Measurements from ENCODE around the gene SIPA1L3. TPM values are rescaled to one million over a fixed set of nuclear protein-coding genes. Genes with fewer than 3 reads are reported as not detected.

SIPA1L3 gene
- total and polyA plus RNA-seq, 2 experiments from 2014 or later, result 15.7 to 54.1 TPM

DNA sequence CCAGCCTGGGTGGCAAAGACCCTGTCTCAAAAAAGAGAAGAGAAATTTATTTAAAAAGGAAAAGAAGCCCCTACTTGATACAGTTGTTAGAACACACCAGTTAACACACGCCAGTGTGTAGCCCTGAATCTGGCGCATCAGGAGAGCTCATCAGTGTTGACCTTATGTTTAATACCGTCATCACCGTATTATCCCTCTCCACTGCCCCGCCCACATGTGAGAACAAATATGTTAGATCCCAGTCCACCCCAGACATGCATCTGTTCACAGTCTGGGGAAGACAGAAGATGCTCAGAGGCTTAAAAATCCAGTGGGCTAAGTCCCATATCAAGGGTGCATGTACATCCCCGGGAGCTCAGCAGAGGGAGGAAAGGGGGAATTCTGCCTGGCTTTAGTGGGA, 161.8 kb downstream of the SIPA1L3 start:
- Histone ChIP-seq H2AFZ (no peak overlapping the region), H3K36me3 (ENCODE audit: insufficient read depth) (no peaks in the 10 kb centered on the region), H3F3A (replicated peaks; ENCODE audit: low read depth) (no peaks in the 10 kb centered on the region), H3K4me1 (ENCODE audit: insufficient read depth) (no peaks in the 10 kb centered on the region), H3K27ac (ENCODE audit: low read depth) (no peak overlapping the region), H3K4me2 (no peak overlapping the region), H3K27me3 (ENCODE audit: insufficient read depth) (no peaks in the 10 kb centered on the region), H3K9me2 (ENCODE audit: insufficient read depth) (no peaks in the 10 kb centered on the region), H3K4me3 (no peak overlapping the region), H3K79me2 (replicated peaks; ENCODE audit: insufficient read depth) (no peaks in the 10 kb centered on the region), H4K20me1 (replicated peaks; ENCODE audit: insufficient read depth) (peaks cover 10% of the 10 kb centered on the region; the same call in 1 of the 2 replicates)
- no peak for TF ChIP-seq EZH2 (IDR thresholded peaks at IDR 0.05; ENCODE audit: low read depth, unreplicated experiment)
- TF ChIP-seq ZNF331 (CRISPR knock-in tag; IDR thresholded peaks at IDR 0.05; ENCODE audit: low read depth), result no peak
- TF ChIP-seq, protein P1, sequence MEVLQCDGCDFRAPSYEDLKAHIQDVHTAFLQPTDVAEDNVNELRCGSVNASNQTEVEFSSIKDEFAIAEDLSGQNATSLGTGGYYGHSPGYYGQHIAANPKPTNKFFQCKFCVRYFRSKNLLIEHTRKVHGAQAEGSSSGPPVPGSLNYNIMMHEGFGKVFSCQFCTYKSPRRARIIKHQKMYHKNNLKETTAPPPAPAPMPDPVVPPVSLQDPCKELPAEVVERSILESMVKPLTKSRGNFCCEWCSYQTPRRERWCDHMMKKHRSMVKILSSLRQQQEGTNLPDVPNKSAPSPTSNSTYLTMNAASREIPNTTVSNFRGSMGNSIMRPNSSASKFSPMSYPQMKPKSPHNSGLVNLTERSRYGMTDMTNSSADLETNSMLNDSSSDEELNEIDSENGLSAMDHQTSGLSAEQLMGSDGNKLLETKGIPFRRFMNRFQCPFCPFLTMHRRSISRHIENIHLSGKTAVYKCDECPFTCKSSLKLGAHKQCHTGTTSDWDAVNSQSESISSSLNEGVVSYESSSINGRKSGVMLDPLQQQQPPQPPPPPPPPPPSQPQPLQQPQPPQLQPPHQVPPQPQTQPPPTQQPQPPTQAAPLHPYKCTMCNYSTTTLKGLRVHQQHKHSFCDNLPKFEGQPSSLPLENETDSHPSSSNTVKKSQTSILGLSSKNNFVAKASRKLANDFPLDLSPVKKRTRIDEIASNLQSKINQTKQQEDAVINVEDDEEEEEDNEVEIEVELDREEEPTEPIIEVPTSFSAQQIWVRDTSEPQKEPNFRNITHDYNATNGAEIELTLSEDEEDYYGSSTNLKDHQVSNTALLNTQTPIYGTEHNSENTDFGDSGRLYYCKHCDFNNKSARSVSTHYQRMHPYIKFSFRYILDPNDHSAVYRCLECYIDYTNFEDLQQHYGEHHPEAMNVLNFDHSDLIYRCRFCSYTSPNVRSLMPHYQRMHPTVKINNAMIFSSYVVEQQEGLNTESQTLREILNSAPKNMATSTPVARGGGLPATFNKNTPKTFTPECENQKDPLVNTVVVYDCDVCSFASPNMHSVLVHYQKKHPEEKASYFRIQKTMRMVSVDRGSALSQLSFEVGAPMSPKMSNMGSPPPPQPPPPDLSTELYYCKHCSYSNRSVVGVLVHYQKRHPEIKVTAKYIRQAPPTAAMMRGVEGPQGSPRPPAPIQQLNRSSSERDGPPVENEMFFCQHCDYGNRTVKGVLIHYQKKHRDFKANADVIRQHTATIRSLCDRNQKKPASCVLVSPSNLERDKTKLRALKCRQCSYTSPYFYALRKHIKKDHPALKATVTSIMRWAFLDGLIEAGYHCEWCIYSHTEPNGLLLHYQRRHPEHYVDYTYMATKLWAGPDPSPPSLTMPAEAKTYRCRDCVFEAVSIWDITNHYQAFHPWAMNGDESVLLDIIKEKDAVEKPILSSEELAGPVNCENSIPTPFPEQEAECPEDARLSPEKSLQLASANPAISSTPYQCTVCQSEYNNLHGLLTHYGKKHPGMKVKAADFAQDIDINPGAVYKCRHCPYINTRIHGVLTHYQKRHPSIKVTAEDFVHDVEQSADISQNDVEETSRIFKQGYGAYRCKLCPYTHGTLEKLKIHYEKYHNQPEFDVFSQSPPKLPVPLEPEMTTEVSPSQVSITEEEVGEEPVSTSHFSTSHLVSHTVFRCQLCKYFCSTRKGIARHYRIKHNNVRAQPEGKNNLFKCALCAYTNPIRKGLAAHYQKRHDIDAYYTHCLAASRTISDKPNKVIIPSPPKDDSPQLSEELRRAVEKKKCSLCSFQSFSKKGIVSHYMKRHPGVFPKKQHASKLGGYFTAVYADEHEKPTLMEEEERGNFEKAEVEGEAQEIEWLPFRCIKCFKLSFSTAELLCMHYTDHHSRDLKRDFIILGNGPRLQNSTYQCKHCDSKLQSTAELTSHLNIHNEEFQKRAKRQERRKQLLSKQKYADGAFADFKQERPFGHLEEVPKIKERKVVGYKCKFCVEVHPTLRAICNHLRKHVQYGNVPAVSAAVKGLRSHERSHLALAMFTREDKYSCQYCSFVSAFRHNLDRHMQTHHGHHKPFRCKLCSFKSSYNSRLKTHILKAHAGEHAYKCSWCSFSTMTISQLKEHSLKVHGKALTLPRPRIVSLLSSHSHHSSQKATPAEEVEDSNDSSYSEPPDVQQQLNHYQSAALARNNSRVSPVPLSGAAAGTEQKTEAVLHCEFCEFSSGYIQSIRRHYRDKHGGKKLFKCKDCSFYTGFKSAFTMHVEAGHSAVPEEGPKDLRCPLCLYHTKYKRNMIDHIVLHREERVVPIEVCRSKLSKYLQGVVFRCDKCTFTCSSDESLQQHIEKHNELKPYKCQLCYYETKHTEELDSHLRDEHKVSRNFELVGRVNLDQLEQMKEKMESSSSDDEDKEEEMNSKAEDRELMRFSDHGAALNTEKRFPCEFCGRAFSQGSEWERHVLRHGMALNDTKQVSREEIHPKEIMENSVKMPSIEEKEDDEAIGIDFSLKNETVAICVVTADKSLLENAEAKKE (CRISPR knock-in tag; IDR thresholded peaks at IDR 0.05), result no peak
- no peak for TF ChIP-seq ETS1 (IDR thresholded peaks at IDR 0.05)
- TF ChIP-seq REST (IDR thresholded peaks at IDR 0.05; ENCODE audit: unreplicated experiment), result no peak
- TF ChIP-seq ZNF114 (CRISPR knock-in tag; IDR thresholded peaks at IDR 0.05), result no peak
- no peak for TF ChIP-seq NANOG (IDR thresholded peaks at IDR 0.05; ENCODE audit: borderline replicate concordance)
- TF ChIP-seq, protein P2, sequence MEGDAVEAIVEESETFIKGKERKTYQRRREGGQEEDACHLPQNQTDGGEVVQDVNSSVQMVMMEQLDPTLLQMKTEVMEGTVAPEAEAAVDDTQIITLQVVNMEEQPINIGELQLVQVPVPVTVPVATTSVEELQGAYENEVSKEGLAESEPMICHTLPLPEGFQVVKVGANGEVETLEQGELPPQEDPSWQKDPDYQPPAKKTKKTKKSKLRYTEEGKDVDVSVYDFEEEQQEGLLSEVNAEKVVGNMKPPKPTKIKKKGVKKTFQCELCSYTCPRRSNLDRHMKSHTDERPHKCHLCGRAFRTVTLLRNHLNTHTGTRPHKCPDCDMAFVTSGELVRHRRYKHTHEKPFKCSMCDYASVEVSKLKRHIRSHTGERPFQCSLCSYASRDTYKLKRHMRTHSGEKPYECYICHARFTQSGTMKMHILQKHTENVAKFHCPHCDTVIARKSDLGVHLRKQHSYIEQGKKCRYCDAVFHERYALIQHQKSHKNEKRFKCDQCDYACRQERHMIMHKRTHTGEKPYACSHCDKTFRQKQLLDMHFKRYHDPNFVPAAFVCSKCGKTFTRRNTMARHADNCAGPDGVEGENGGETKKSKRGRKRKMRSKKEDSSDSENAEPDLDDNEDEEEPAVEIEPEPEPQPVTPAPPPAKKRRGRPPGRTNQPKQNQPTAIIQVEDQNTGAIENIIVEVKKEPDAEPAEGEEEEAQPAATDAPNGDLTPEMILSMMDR (conservative IDR thresholded peaks at IDR 0.05; ENCODE audit: low read depth in 2 of 2), result no peak
- no peak for TF ChIP-seq POLR2AphosphoS5 (IDR thresholded peaks at IDR 0.05; ENCODE audit: low read depth)
- TF ChIP-seq CREB1 (CRISPR knock-in tag; IDR thresholded peaks at IDR 0.05; ENCODE audit: low read depth), result no peak
- TF ChIP-seq JUNB (IDR thresholded peaks at IDR 0.05; ENCODE audit: unreplicated experiment), result no peak
- no peak for TF ChIP-seq STAT1 (IDR thresholded peaks at IDR 0.05; ENCODE audit: unreplicated experiment)
- no peak for TF ChIP-seq EZH2phosphoT487 (IDR thresholded peaks at IDR 0.05; ENCODE audit: unreplicated experiment)
- DNase-seq (ENCODE audit: low spot score), result no peak
- no peak for ATAC-seq
- H3K4me3 Mint-ChIP-seq, result no peak overlapping the region
- no peak overlapping the region; the same call in 1 of the 2 replicates for H3K27ac Mint-ChIP-seq
- peaks cover 5% of the 10 kb centered on the region for H3K4me1 Mint-ChIP-seq
- peaks cover 5% of the 10 kb centered on the region; the same call in 2 of the 3 replicates for H3K36me3 Mint-ChIP-seq (ENCODE audit: low read depth)
- H3K9me3 Mint-ChIP-seq, result peaks cover 2% of the 10 kb centered on the region; the same call in 2 of the 3 replicates
- peaks cover 11% of the 10 kb centered on the region for H3K27me3 Mint-ChIP-seq (ENCODE audit: insufficient read depth, low read depth, poor library complexity)

Measured in GM23338 (cell line).